ENCODE results near the gene TOR2A. TPM values are rescaled to one million over a fixed set of nuclear protein-coding genes. Genes with fewer than 3 reads are reported as not detected.

Gene TOR2A
- total and polyA plus RNA-seq, 4 donors: 8.8 to 30.8 (median 16.9) TPM

DNA sequence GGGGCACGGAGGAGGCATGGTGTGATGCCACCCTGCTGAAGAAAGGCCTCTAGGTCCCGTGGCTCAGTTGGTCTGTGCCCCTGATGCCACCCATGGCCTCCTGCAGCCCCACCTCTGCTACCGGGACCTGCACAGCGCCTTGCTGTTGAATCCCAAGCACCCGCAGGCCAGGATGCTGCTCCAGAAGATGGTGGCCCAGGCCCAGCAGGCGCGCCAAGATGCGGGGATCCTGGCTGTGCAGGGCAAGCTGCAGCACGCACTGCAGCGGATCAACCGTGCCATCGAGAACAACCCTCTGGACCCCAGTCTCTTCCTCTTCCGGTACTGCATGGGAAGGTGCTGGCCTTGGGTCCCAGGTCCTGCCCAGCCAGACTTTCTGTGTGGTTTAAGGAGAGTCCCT is 12.1 kb downstream of the TOR2A start:
- 92 to 97% methylated on average over 13 of the region's 13 CpGs for WGBS, 2 donors
- no peaks in the 10 kb centered on the region for H3K36me3 ChIP-seq (ENCODE audit: control insufficient read depth in 4 of 4, insufficient read depth in 4 of 4, low read length in 4 of 4)
- no peak overlapping the region for H3K9ac ChIP-seq (ENCODE audit: insufficient read depth in 1 of 2, low read length in 2 of 2)
- no peaks in the 10 kb centered on the region for H3K9me3 ChIP-seq (ENCODE audit: control insufficient read depth in 4 of 4, insufficient read depth in 3 of 4, low read length in 3 of 4)
- H3K4me1 ChIP-seq (ENCODE audit: control insufficient read depth in 5 of 5, insufficient read depth in 5 of 5, low read length in 5 of 5): peaks cover 0 to 9% (median 4%) of the 10 kb centered on the region in 5 donors
- H3K27ac ChIP-seq (ENCODE audit: low read depth in 1 of 2, low read length in 1 of 2): no peak overlapping the region
- no peaks in the 10 kb centered on the region for H3K27me3 ChIP-seq (ENCODE audit: control insufficient read depth in 3 of 3, insufficient read depth in 3 of 3, low read length in 2 of 3)
- TF ChIP-seq, protein P1, sequence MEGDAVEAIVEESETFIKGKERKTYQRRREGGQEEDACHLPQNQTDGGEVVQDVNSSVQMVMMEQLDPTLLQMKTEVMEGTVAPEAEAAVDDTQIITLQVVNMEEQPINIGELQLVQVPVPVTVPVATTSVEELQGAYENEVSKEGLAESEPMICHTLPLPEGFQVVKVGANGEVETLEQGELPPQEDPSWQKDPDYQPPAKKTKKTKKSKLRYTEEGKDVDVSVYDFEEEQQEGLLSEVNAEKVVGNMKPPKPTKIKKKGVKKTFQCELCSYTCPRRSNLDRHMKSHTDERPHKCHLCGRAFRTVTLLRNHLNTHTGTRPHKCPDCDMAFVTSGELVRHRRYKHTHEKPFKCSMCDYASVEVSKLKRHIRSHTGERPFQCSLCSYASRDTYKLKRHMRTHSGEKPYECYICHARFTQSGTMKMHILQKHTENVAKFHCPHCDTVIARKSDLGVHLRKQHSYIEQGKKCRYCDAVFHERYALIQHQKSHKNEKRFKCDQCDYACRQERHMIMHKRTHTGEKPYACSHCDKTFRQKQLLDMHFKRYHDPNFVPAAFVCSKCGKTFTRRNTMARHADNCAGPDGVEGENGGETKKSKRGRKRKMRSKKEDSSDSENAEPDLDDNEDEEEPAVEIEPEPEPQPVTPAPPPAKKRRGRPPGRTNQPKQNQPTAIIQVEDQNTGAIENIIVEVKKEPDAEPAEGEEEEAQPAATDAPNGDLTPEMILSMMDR (IDR thresholded peaks at IDR 0.05; ENCODE audit: control extremely low read depth, extremely low read depth): no peak
- DNase-seq: no peak
- ATAC-seq (ENCODE audit: insufficient read depth, low FRiP score): no peak
- no peak overlapping the region for H3K4me3 ChIP-seq

DNA sequence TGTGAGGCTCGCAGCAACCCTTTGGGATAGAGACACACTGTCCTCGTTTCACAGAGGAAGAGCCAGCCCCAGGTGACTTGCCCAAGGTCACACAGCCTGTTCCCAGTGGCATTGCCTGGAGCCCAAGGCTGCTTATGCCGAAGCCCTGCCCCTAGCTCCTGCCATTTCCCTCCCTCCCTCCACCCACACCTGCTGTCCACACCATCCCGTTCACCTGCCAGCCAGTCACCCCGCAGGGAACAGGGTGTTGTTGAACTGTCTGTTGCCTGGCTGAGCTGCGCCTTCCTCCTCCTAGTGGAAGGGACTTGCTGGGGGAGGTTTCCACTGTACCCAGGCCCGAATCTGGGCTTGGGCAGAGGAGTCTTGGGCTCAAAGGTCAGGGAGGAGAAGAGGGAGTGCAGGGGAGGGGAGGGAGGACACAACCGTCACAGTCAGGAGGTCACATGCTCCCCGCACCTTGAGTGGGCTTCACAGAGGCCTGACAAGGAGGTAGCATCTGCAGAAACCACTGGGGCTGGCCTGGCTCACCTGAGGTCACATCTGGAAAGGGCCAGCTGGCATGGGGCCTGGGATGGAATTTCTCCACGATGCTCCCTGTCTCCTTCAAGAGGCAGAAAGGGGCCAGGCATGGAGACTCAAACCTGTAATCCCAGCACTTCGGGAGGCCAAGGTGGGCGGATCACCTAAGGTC is 12.9 kb downstream of the TOR2A start:
- TF ChIP-seq, protein P1 (IDR thresholded peaks at IDR 0.05; ENCODE audit: control extremely low read depth, extremely low read depth): no peak
- WGBS, 2 donors: 81 to 91% methylated on average over 12 of the region's 12 CpGs
- DNase-seq (no peak), ATAC-seq (ENCODE audit: insufficient read depth, low FRiP score) (no peak)
- no peaks in the 10 kb centered on the region for H3K9me3 ChIP-seq (ENCODE audit: control insufficient read depth in 4 of 4, insufficient read depth in 3 of 4, low read length in 3 of 4)
- no peaks in the 10 kb centered on the region for H3K27me3 ChIP-seq (ENCODE audit: control insufficient read depth in 3 of 3, insufficient read depth in 3 of 3, low read length in 2 of 3)
- no peak overlapping the region for H3K4me3 ChIP-seq
- no peak overlapping the region for H3K27ac ChIP-seq (ENCODE audit: low read depth in 1 of 2, low read length in 1 of 2)
- H3K36me3 ChIP-seq (ENCODE audit: control insufficient read depth in 4 of 4, insufficient read depth in 4 of 4, low read length in 4 of 4): no peaks in the 10 kb centered on the region
- H3K4me1 ChIP-seq (ENCODE audit: control insufficient read depth in 5 of 5, insufficient read depth in 5 of 5, low read length in 5 of 5): peaks cover 0 to 9% (median 4%) of the 10 kb centered on the region in 5 donors
- no peak overlapping the region for H3K9ac ChIP-seq (ENCODE audit: insufficient read depth in 1 of 2, low read length in 2 of 2)

DNA sequence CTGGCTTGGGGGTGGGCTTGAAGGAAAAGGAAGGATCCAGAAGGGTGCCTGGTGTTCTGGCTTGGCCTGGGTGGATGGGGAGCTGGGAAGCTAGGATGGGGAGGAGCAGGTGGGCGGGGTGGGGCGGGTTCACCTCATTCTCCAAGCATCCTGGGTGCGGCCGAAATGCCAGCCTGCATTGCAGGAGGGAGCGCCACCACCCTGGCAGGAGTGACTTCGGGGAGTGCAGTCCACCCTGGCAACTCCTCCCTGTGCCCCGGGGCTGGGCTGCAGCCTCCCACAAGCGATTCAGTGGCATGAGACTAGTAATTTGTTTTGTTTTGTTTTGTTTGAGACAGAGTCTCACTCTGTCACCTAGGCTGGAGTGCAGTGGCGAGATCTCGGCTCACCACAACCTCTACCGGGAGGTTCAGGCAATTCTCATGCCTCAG is 13.7 kb downstream of the TOR2A start:
- peaks cover 0 to 9% (median 4%) of the 10 kb centered on the region in 5 donors for H3K4me1 ChIP-seq (ENCODE audit: control insufficient read depth in 5 of 5, insufficient read depth in 5 of 5, low read length in 5 of 5)
- TF ChIP-seq, protein P1 (IDR thresholded peaks at IDR 0.05; ENCODE audit: control extremely low read depth, extremely low read depth): no peak
- ATAC-seq (ENCODE audit: insufficient read depth, low FRiP score) (no peak), DNase-seq (no peak)
- H3K27me3 ChIP-seq (ENCODE audit: control insufficient read depth in 3 of 3, insufficient read depth in 3 of 3, low read length in 2 of 3): no peaks in the 10 kb centered on the region
- H3K9ac ChIP-seq (ENCODE audit: insufficient read depth in 1 of 2, low read length in 2 of 2): no peak overlapping the region
- no peak overlapping the region for H3K4me3 ChIP-seq
- H3K27ac ChIP-seq (ENCODE audit: low read depth in 1 of 2, low read length in 1 of 2): no peak overlapping the region
- 65 to 69% methylated on average over 11 of the region's 11 CpGs for WGBS, 2 donors
- no peaks in the 10 kb centered on the region for H3K9me3 ChIP-seq (ENCODE audit: control insufficient read depth in 4 of 4, insufficient read depth in 3 of 4, low read length in 3 of 4)
- no peaks in the 10 kb centered on the region for H3K36me3 ChIP-seq (ENCODE audit: control insufficient read depth in 4 of 4, insufficient read depth in 4 of 4, low read length in 4 of 4)

DNA sequence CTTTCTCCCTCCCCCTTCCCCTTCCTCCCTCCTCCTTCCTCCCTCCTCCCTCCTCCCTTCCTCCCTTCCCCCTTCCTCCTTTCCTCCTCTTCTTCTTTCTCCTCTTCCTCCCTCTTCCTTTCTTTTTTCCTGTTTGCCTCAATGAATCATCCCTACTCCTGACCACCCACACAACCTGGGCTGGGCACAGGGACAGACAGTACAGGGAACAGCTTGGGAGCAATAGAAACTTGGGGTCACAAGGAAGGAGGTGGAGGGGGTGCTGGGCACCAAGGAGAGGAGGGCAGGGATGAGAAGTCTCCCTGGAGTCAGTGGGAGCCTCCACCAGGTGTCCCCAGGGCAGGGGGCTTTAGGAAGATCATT is 14.2 kb downstream of the TOR2A start:
- Histone ChIP-seq H3K9me3 (ENCODE audit: control insufficient read depth in 4 of 4, insufficient read depth in 3 of 4, low read length in 3 of 4) (no peaks in the 10 kb centered on the region), H3K9ac (ENCODE audit: insufficient read depth in 1 of 2, low read length in 2 of 2) (no peak overlapping the region), H3K27ac (ENCODE audit: low read depth in 1 of 2, low read length in 1 of 2) (no peak overlapping the region), H3K4me3 (no peak overlapping the region), H3K4me1 (ENCODE audit: control insufficient read depth in 5 of 5, insufficient read depth in 5 of 5, low read length in 5 of 5) (peaks cover 0 to 12% (median 4%) of the 10 kb centered on the region in 5 donors), H3K36me3 (ENCODE audit: control insufficient read depth in 4 of 4, insufficient read depth in 4 of 4, low read length in 4 of 4) (no peaks in the 10 kb centered on the region), H3K27me3 (ENCODE audit: control insufficient read depth in 3 of 3, insufficient read depth in 3 of 3, low read length in 2 of 3) (no peaks in the 10 kb centered on the region)
- ATAC-seq (ENCODE audit: insufficient read depth, low FRiP score): no peak
- no peak for DNase-seq
- TF ChIP-seq, protein P1 (IDR thresholded peaks at IDR 0.05; ENCODE audit: control extremely low read depth, extremely low read depth): no peak
